NK-92 (cell line): ENCODE data around the gene DPF3.

Source experiments
- DNase-seq: peaks from one replicate; lab custom pipeline; 2025; ENCODE audit not compliant: unreplicated experiment; lab: John Stamatoyannopoulos, UW

DPF3 gene

DNA sequence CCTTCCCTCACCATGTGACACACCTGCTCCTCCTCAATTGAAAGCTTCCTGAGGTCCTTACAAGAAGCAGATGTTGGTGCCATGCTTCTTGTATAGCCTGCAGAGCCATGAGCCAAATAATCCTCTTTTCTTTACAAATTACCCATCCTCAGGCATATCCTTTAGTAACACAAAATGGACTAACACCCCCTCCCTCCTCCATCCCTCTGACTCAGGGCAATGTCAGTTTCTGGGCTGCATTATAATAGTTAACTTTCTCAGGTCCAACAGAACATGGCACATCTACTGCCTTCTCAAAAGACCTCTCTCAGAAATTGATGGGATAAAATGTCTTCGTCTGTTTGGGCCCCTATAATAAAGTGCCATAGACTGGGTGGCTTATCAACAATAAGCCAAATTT lies 287.0 kb downstream of the DPF3 start:
- no peak for DNase-seq

DNA sequence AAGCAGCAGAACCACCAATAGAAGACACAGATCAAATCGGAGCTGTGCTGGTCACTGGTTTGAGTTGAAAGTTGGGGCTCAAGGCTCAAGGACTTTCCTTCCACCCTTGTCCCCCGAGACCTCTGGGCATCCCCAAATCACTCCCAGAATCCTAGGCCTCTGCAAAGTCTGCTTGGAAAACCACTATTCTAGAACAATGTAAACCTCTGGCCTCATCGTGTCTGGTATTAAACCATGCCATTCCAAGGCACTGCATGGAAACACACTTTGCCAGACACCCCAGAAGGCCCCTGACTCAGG lies 288.0 kb downstream of the DPF3 start:
- DNase-seq, result no peak

GRCh38 chr14:72605096-72605920 lies 288.6 kb downstream of the DPF3 start:
- no peak for DNase-seq

DNA sequence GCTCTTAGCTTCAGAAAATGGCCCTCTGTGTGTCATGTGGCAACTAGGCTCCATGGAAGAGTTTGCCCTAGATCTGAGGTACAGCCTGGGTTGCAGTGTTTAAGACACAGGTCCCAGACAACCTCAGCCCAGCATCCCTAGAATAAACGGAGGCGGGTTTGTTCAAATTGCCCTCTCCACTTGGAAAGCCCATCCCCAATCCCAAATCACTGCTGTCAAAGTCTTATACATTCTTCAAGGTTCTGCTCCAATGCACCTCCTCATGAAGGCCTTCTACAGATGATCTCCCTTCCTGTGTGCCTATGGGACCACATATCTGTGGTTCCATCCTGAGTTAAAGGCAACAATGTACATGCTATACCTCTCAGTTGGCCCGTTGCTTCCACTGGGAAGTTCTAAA lies 289.8 kb downstream of the DPF3 start:
- no peak for DNase-seq

DNA sequence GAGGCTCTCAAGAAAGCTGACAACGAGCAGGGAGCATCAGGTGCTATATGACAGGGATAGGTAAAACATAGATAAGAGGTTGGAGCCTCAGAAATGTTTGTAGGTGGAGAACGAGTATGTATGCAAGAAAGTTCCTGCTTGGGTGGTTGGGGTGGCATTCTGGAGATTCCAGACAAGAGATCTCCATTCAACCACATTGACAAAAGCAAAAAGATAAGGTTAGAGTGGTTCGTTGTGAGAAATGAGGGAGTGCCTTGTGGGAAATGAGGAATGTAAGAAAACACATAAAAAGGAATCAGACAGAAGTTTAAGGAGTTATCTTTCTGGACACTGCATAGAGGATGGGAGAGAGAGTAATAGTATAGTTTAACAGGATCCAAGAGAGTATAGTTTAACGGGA lies 290.3 kb downstream of the DPF3 start:
- DNase-seq, result no peak

- DNase-seq, result no peak
Measured at GRCh38 chr14:72600551-72601330, 293.2 kb downstream of the DPF3 start.

DNA sequence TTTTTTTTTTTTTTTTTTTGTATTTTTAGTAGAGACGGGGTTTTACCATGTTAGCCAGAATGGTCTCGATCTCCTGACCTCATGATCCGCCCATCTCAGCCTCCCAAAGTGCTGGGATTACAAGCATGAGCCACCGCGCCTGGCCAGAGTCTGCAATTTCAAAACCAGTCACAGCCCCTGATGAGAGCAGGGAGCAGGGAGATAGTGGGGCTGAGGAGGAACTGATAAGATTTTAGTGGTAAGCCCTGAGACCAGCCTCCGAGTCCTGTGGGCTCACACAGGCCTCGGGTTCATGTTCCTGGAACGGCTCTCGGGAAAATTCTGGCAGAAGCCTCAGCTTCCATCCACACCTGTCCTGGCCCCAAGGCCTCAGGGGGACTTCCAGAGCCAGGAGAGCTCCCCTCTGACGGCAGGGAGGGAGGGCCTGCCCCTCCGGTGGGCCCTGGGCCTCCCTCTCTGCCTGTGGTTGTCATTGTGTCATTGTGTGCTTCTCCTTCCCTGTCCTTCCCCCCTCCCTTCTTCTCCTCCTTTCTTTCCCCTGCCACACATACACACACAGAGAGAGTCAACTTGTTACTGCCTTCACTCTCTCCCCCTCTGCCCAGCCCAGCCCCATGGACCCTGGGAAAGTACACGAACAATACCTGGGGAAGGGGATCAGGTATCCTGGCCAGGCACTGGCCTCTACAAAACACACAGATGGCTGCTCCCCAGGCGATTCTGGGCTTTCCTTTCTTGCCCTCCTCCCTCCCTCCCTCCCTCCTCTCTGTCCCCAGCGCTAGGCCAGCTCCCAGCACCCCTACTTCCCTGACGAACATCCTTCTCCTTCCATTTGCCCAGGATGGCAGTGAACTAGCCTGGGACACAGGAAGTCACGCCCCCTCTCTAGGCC lies 294.1 kb downstream of the DPF3 start:
- no peak for DNase-seq

DNA sequence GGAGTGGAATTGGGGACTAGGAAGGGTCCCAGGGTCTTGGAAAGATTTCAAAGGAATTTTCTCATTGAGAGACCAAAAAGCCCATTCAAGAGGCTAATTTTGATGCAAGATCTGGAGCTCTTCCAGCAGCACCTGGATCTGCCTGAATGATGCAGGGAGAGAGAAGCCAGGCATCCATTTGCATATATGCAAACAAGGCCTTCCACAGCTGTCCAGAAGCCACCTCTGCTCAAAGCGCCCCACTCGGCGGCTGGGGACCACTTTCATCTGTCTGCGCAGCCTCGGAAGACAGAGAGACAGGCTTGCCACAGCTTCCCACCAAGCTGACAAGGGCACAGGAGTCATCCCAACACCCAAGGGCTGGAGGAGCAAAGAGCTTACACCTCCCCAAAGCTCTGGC lies 295.6 kb downstream of the DPF3 start:
- no peak for DNase-seq

DNA sequence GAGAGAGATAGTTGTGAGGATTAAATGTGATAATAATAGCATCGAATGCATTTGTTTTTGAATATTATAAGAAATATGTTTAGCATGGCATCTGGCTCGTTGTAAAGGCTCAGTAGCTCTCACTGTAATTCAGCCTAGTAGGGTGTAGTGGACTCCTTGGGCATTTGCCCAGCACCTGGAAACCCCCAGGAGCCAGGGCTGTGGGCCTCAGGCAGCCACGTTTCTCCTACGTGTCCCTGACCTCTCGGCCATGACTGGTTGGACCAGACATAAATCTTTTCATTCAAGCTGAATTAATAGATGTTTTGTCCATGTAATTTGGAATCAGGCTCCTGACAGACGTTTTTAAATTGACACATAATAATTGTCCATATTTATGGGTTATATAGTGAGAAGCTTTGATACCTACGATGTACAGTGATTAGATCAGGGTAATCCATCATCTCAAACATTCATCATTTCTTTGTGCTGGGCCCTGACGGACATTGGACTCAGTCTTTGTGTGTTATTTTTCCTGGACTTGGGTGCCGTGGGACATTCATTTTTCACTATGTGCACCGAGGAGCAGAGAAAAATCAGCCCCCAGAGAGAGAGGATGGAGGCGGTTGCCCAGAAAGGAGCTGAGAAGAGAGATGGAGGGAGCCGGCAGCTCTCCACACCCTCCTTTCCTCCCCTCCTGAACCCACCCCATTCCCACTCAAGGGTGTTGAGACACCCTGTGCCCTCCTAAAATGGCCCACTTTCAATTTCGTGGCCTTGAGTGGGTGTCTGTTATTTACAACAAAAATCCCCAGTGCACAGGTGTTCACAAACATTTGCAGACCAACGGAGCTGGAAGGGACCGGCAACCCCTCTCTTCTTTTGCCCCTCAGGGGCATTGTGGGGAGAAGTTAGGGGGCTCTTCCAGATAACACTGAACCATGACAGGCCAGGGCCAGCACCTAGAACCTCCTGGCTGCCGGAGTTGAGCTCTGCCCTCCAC lies 296.4 kb downstream of the DPF3 start:
- DNase-seq, result no peak

- DNase-seq, result no peak
Measured at GRCh38 chr14:72595152-72595862, 298.6 kb downstream of the DPF3 start.

DNA sequence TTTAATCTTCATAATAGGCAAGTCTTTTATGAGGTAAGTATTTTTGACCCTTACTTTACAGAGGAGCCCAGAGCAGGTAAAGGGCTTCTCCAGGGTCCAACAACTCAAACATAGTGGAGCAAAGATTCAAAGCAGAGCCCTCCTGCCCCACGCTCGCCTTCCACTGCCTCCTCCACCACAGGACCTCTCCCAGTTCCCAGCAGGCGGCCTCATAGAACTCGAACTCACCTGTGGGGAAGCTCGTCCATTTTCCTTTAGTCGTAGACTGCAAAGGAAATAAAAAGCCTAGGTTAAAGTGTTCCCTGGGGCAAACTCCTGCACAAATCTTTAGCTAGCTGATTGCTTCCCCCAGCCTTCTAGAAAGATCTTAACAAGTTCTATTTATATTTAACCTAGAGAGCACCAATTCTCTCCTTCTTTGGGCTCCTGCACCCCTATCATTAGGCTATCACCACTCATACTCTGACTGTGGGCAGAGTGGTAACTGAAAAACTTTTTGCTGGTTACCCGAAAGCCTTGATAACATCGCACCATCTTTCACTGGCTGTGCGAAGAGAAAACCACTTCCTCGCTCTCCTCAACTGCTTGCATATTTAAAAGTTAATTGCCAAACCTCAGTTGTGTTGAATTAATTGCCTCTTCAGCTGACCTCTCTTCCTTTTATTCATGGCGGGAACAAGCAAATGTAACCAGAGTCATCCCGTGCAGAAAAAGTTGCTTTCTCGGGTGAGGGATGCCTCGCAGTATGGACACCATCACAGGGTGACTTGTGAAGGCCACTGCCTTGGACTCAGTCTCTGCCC lies 299.6 kb downstream of the DPF3 start:
- DNase-seq, result no peak

GRCh38 chr14:72591391-72591790 lies 302.5 kb downstream of the DPF3 start:
- no peak for DNase-seq

GRCh38 chr14:72590577-72590976 lies 303.3 kb downstream of the DPF3 start:
- no peak for DNase-seq

DNA sequence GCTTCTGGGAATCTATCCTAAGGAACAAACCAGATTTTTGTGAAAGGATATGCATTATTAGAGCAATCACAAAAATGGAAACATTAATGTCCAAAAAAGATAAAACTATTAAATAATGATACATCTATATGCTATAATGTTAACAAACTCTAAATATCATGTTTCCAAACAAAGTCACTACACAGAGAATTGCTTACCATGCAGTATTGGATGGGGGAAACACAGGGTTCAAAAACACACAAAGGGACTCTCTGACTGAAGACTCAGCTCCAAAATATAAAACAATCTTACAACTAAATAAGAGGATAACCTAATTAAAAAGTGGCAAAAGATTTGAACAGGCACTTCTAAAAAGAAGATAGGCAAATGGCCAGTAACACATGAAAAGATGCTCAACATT lies 304.2 kb downstream of the DPF3 start:
- DNase-seq, result no peak

- no peak for DNase-seq
Measured at GRCh38 chr14:72588521-72588920, 305.4 kb downstream of the DPF3 start.

GRCh38 chr14:72583316-72584272 lies 310.3 kb downstream of the DPF3 start:
- no peak for DNase-seq

DNA sequence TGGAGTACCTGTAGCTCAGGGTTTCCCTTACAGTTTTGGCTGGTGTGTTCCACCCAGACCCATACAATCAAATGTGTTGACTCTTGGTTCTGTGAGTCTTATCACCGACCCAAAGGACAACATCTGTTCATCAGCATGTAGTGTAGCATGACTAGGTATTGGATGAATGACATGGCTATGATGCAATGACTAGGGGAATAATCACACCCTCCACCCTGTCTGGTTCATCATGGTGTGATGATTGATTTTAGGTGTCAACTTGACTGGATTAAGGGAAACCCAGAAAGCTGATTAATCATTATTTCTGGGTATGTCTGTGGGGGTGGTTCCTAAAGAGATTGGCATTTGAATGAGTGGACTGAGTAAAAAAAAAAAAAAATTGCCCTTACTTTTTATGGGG lies 311.3 kb downstream of the DPF3 start:
- DNase-seq, result no peak

GRCh38 chr14:72578514-72578913 lies 315.4 kb downstream of the DPF3 start:
- no peak for DNase-seq
